Glomerular visceral epithelial cell (primary cell): ENCODE data around the gene PRM2.

Experiments used
- DNase-seq: peaks from one replicate; pipeline ENCODE4 v3.0.0-alpha.2; 2016; ENCODE audit errors: extremely low spot score

Gene PRM2

DNA sequence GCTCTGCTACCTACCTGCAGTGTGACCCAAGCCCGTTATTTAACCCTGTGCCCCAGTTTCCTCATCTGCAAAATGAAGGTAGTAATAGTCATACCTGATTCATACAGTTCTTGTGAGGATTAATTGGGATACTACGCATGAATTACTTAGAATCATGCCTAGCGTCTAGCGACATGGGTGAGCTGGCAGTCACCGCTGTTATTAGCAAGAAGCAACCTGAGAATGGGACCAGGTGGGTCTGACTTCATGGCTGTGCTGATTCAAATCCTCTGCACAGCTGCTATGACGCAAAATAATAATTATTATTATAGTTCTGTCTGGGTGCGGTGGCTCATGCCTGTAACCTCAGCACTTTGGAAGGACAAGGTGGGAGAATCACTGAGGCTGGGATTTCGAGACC, 28.1 kb downstream of the PRM2 start:
- no peak for DNase-seq

GRCh38 chr16:11245988-11246387, 30.3 kb downstream of the PRM2 start:
- DNase-seq, result no peak

DNA sequence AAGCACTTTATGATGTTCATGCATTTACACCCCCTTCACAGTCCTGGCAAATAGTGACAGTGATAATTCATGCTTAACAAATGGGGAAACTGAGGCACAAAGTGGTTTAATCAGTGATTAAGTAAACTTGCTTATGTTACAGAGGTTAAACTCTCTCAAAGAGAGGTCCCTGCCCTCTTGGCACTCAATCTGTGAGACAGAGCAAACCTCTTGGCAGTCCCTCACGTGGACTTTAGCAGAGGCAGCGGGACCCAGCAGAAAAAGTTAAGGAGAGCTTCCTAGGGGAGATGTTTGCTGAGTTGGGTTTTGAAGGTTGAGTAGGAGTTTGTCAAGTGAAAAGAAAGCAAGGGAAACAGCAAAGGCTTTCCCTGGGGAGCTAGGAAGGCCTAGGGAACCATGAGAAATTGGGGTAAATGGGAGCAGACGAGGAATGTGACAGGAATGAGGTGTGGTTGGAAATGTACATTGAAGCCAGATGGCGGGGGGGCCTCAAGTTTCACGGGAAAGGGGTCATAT, 31.0 kb downstream of the PRM2 start:
- no peak for DNase-seq

GRCh38 chr16:11242658-11243057, 33.6 kb downstream of the PRM2 start:
- DNase-seq, result no peak

- DNase-seq, result no peak
Measured at GRCh38 chr16:11241480-11242204, 34.6 kb downstream of the PRM2 start.

DNA sequence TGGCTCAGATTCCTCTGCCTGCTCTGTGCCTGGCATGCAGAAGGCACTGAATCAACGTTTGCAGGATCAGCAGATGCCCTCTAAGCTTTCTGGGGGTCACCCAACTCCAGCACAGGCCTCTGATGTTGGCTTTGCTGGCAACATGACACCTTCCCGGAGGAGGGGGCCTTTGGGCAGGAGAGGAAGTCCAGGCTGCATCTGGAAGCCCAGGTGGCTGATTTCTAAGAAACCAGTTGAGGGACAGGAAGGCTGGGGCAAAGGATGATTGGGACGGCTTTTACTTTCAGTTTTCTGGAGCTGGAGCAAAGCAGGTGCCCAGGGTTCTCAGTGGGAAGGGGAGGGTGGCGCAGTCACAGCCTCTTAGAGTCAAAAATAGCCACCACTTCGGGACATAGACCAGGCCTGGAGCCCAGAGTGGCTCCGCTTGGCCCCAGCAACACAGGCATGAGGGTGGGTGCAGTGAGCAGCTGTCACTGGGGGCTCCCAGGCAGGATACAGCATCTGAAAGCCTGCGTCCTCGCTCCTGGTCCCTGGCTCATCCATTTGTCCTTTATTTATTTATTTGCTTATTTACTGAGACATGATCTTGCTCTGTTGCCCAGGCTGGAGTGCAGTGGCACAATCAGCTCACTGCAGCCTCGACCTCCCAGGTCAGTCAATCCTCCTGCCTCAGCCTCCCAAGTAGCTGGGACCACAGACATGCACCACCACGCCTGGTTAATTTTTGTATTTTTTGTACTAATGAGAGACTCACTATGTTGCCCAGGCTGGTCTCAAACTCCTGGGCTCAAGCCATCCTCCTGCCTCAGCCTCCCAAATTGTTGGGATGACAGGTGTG, 35.4 kb downstream of the PRM2 start:
- DNase-seq, result no peak

- no peak for DNase-seq
Measured at GRCh38 chr16:11239644-11240632, 36.3 kb downstream of the PRM2 start.

GRCh38 chr16:11238272-11239202, 37.7 kb downstream of the PRM2 start:
- no peak for DNase-seq

- DNase-seq, result no peak
Measured at GRCh38 chr16:11236461-11237254, 39.6 kb downstream of the PRM2 start.

GRCh38 chr16:11235703-11235991, 40.6 kb downstream of the PRM2 start:
- DNase-seq, result no peak

DNA sequence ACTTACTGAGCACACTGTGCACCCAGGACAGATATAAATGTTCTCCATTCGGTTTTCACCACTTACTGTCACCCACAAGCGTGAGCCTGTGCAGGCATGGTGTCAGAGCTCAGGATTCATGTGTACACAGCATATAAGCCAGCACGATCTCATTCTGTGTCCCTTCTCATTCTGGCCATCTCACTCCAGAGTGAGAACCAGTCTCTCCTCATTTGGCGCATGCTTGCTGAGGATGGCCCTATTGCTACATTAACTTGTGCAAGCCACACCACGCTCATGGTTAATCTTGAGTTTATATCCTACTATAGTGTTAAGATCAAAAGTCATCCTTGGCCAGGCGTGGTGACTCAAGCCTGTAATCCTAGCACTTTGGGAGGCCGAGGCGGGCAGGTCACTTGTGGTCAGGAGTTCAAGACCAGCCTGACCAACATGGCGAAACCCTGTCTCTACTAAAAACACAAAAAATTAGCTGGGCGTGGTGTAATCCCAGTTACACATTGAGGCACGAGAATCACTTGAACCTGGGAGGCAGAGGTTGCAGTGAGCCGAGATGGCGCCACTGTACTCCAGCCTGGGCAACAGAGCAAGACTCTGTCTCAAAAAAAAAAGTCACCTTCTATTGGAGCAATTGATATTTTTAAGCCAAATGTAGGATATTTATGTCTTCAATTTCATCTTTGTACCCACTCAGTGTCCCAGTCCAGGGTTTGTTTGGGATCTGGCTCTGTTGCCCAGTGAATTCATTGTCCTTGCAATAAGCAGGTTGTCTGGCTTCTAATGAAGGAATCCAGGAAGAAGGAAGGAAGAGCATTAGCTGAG, 41.2 kb downstream of the PRM2 start:
- no peak for DNase-seq

DNA sequence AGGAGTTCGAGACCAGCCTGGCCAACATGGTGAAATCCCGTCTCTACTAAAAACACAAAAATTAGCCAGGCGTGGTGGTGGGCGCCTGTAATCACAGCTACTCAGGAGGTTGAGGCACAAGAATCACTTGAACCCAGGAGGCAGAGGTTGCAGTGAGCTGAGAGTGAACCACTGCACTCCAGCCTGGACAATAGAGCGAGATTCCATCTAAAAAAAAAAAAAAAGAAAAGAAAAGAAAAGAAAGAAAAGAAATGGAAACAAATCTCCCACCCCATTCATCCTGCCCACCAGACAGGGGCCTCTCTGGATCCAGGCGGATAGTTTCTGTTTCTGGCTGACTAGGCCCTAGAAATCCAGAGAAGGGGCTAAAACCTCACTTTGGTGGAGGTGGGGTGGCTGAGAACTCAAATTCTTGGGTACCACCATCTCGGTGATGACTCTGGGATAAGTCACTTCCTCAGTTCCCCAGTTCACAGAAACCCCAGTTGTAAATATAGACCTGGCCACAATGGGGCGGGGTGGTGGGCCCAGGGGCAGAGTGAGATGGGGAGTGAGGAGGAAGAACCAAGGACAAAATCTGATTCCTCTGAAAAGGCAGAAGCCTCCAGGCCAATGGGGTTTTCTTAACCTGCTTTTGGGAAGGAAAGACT, 42.4 kb downstream of the PRM2 start:
- DNase-seq, result no peak

- DNase-seq, result no peak
Measured at GRCh38 chr16:11232852-11233726, 43.2 kb downstream of the PRM2 start.

- DNase-seq, result no peak
Measured at GRCh38 chr16:11232302-11232851, 43.9 kb downstream of the PRM2 start.

DNA sequence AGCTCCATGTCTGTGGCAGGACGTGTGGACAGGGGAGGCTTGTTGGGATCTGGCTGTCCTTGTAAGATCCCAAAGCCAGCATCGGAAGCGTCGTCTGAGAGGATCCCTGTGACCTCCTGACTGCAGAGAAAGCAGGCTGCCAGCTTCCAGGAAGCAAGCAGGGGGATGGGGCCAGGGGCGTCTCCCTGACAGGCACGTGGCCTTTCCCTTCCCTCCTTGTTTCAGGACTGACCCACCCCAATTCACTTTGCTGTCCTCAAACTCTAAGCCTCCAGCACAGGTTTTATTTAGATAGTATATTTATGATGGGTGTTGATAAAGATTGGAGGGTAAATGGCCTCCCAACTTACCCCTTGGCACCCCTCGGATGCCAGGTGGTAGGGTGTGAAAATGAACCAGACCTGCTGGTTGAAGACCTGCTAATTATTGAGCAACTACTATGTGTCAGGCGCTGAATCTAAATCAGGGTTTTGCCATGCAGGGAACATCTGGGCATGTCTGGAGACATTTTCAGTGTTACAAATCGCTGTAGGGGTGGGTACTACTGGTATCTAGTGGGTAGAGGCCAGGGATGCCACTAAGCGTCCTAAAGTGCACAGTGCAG, 44.8 kb downstream of the PRM2 start:
- no peak for DNase-seq

- DNase-seq, result no peak
Measured at GRCh38 chr16:11229906-11230305, 46.4 kb downstream of the PRM2 start.

DNA sequence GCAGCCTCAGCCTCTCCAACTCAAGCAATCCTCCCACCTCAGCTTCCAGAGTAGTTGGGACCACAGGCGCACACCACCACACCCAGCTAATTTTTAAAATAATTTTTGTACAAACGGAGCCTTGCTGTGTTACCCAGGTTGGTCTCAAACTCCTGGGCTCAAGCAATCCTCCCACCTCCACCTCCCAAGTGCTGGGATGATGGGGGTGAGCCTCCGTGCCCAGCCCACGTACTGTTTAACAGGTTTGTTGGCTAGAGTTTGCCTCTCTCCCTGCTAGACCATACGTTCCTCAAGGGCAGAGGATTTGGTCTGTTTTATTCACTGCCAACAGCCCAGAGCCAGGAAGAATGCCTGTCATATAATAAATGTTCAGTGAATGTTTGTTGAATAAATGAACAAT, 46.8 kb downstream of the PRM2 start:
- no peak for DNase-seq
